Jurkat, Clone E6-1 (cell line): ENCODE results near the gene KRTAP10-5.
"Not testable (repeated sequence)": the region's sequence is repeated elsewhere in the genome, so short reads cannot be mapped to it uniquely, and the experiment has no call there.

Experiments
- DNase-seq: peaks from one replicate; pipeline ENCODE4 v3.0.0-alpha.2; 2011; ENCODE audit warnings: low read depth, low spot score
- H3K4me3 ChIP-seq: 2 replicates; pipeline ENCODE4 v1.5.1; 2011; ENCODE audit warnings: mild to moderate bottlenecking, low read length, control low read depth, moderate library complexity

Gene KRTAP10-5

DNA sequence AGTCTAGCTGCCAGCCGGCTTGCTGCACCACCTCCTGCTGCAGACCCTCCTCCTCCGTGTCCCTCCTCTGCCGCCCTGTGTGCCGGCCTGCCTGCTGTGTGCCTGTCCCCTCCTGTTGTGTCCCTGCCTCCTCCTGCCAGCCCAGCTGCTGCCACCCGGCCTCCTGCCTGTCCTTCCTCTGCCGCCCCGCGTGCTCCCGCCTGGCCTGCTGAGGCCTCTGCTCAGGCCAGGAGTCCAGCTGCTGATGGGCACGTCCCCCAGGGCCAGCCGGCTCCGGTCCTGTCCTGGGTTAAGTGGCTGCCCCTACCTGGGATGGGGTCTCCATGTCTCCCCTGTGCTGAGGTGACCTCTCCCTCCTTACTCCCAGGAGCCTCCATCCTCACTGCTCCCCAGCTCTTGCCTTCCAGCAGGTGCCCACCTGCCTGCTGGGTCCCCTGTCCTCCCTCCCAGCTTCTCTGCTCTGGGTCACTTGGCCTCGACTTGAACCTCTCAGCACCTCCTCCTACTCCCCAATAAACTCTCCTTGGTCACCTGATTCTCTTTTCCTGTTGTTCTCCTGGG is 32.3 kb upstream of the KRTAP10-5 start:
- H3K4me3 ChIP-seq = no peak overlapping the region
- DNase-seq = no peak

DNA sequence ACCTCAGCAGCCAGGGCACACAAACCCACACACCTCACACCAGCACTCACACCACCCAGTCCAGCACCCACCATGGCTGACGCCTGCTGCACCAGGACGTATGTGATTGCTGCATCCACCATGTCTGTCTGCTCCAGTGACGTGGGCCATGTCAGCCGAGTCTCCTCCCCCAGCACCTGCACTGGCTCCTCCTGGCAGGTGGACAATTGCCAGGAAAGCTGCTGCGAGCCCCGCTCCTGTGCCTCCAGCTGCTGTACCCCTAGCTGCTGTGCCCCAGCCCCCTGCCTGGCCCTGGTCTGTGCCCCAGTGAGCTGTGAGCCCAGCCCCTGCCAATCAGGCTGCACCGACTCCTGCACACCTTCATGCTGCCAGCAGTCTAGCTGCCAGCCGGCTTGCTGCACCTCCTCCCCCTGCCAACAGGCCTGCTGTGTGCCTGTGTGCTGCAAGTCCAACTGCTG is 31.7 kb upstream of the KRTAP10-5 start, which contains the start of gene KRTAP10-8:
Gene KRTAP10-8 (plus strand): TSS at position 51 of the 458 bp plus-strand sequence. CDS start 22 bp downstream, at position 73.
- no peak for DNase-seq

DNA sequence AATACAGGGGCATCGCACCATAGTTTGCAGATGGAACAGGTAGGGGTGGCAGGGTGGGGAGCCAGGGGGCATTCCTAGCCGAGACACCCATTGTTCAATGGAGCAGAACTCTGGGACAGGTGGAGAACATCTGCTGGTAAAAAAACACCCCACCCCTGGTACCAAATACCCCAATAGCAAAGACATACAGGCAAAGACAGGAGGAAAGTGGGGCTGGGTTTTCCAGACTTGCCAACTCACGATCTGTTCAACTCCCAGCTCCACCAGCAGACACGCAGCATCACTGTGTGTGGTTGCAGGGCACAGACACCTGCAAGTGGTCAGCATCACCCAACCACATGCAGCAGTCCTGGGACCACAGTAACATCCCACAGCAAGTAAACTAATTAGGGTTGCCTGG is 31.1 kb upstream of the KRTAP10-5 start:
- DNase-seq = no peak
- H3K4me3 ChIP-seq = no peak overlapping the region

More for the DNA sequence above, 31.7 kb upstream of the KRTAP10-5 start, which contains the start of gene KRTAP10-8:
- no peak within 1 kb of the TSS for H3K4me3 ChIP-seq

DNA sequence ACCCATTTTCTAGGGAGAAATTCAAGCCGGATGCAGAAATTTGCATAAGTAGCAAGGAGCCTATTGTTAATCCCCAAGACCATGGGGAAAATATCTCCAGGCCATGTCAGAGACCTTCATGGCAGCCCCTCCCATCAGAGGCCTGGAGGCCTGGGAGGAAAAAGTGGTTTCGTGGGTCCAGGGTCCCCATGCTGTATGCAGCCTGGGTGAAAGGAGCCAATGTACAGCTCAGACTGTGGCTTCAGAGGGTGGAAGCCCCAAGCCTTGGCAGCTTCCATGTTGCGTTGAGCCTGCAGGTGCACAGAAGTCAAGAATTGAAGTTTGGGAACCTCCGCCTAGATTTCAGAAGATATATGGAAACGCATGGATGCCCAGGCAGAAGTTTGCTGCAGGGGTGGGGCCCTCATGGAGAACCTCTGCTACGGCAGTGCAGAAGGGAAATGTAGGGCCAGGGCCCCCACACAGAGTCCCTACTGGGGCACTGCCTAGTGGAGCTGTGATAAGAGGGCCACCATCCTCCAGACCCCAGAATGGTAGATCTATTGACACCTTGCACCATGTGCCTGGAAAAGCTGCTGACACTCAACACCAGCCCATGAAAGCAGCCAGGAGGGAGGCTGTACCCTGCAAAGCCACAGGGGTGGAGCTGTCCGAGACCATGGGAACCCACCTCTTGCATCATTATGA is 29.9 kb upstream of the KRTAP10-5 start:
- not testable (repeated sequence) for DNase-seq, H3K4me3 ChIP-seq

DNA sequence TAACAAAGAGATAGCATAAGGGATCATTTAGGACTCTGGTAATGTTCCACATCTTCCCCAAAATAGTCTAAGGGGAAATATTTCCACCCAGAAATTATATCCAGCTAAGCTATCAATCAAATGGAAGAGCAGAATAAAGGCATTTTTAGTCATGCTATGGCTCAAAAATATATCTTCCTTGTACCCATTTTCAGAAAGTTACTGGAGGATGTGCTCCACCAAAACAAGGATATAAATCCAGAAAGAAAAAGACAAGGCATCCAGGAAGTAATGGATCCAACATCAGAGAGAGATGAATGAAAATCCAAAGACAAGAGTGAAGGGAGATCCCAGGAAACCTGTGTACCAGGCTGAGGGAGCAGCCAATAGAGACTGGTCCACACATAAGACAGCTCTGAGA is 28.8 kb upstream of the KRTAP10-5 start:
- H3K4me3 ChIP-seq = no peak overlapping the region
- no peak for DNase-seq

DNA sequence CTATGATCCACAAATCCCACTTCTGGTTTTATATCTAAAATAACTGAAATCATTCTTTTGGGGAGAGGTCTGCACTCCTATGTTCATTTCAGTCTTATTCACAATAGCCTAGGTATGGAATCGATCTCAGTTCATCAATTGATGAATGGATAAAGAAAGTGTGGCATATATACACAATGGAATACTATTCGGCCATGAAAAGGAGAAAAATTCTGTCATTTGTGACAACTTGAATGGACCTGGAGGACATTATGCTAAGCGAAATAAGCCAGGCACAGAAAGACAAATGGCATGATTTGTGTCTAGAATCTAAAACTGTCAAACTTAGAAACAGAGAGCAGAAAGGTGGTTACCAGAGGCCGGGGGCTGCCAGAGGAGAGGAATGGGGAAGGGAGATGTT is 26.1 kb upstream of the KRTAP10-5 start:
- no peak for DNase-seq
- H3K4me3 ChIP-seq = no peak overlapping the region

DNA sequence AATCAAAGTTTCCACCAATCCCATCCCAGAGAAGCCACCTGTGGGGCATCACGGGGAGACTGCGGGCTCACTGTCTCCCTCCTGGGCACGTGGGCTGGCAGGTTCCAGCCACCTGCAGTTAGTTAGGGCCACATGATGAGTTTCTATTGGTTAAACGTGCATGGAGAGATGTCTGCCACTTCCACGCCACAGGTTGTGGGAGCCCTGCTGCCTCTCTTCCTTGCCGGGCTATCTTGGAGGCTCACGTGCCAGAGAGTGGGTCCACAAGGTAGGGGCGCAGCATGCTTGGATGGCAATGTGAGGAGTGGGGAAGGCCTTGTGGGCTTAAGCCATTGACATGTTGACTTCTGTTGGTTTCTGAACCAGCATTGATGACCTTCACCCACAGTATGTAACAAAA is 23.5 kb upstream of the KRTAP10-5 start:
- no peak overlapping the region for H3K4me3 ChIP-seq
- no peak for DNase-seq

DNA sequence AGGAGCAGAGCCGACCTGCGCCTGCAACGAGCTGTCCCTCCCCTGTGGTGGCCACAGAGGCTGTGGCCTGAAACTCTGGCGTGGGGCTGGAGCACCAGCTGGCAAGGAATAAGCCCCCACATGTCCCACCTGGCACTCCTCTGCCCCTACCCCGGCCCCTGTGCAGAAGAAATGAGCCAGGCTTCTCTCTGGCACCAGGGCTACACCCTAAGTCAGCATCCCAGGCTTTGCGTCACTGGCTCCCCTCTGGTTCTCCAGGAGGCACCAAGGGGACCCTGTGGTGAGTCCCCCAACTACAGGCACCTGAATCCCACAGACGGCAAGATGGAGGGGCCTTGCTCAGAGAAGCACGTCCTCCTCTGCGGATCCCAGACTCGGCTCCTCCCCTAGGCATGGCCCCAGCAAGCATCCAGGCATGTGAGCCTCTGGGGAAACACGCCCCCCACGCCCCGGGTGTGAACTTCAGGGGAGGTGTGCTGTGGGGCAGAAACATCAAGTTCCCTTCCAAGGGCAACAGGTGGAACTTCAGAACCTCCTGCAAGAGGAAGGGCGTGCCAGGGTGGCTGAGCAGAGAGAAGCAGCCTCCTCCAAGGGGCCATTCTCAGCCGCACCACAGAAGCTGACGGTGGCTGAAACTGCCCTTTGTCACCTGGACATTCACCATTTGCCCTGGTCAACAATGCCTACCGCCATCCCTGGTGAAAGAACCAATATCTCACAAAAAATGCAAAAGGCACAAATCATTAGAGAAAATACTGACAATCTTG is 22.9 kb upstream of the KRTAP10-5 start:
- no peak overlapping the region for H3K4me3 ChIP-seq
- DNase-seq = no peak

DNA sequence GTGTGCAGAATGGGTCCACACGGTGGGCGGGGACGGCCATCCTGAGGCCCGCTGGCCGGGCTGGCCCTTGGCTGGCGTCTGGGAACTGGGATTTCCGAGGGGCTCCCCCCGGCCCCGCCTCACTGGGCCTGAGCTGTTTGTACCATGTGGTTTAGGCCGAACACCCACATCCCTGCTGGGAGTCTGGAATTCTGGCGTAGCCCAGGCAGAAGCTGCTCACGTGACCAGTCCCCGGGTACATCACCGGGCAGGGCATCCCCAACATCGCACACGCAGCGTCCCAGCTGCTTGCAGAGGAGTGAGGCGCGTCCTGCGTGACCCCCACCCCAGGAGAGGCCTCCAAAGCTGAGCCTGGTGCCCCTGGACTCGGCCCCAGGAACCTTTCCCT is 22.1 kb upstream of the KRTAP10-5 start:
- no peak overlapping the region for H3K4me3 ChIP-seq
- DNase-seq = no peak

DNA sequence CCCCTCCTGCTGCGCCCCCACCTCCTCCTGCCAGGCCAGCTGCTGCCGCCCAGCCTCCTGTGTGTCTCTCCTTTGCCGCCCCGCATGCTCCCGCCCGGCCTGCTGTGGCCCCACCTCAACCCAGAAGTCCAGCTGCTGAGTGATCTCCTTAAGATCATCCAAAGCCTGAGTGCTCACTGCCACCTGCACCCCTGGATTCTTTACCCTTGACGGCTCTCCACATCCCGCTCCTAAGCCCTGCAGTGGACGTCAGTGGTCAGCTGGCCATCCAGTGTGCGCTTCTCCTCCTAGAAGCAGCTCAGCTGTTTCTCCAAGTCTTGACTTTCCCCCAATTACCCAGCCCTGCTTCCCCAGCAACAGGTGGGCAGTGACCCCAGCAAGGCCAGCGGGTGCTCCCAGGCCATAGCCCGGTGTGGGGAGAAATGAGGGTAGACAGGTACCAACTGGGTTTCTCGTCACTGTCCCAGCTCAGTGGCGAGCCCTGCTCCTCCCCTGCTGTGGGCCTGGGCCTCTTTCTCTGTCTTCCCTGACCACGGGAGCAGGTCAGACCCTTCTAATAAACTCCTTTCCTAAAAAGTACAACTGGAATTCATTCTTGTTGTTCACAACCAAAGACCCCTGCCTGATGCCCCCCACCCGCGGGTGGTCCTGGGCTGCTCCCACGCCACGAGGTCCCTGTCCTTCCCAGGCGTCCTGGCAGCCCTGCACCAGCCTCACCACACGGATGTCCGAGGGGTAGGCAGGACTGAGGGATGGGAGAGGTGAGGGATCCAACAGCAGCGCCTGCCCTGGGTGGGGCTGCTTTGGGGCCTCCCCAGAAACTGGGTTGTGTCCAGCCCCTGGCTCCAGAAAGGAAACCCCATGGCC is 21.4 kb upstream of the KRTAP10-5 start:
- no peak for DNase-seq
- H3K4me3 ChIP-seq = no peak overlapping the region

DNA sequence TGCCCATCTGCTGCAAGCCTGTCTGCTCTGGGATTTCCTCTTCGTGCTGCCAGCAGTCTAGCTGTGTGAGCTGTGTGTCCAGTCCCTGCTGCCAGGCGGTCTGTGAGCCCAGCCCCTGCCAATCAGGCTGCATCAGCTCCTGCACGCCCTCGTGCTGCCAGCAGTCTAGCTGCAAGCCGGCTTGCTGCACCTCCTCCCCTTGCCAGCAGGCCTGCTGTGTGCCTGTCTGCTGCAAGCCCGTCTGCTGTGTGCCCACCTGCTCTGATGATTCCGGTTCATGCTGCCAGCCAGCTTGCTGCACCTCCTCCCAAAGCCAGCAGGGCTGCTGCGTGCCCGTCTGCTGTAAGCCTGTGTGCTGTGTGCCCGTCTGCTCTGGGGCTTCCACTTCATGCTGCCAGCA is 20.7 kb upstream of the KRTAP10-5 start:
- not testable (repeated sequence) for H3K4me3 ChIP-seq, DNase-seq

DNA sequence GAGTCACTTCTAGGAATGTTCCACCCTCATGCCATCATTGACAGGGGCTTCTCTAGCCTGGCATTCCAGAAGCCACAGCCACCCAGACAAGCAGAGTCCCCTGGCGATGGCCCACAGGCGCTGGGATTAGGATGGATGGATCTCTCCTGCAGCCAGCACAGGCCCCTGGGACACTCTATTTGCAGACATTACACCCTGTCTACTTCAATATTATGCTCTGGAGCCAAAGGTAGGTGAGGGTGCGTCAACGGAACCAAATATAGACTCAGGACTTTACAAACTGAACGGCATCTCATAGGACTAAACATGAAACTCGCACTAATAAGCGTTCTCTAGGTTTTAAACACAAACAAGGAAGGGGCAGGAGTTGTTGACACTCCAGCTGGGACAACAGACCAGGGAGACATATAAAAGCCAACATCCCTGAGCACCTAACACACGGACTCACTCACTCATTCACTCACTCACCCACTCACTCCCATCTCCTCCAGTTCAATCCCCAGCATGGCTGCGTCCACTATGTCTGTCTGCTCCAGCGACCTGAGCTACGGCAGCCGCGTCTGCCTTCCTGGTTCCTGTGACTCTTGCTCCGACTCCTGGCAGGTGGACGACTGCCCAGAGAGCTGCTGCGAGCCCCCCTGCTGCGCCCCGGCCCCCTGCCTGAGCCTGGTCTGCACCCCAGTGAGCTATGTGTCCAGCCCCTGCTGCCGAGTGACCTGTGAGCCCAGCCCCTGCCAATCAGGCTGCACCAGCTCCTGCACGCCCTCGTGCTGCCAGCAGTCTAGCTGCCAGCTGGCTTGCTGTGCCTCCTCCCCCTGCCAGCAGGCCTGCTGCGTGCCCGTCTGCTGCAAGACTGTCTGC is 19.9 kb upstream of the KRTAP10-5 start, which contains the start of gene KRTAP10-7:
Gene KRTAP10-7 (plus strand): TSS at position 480 of the 861 bp plus-strand sequence. CDS start 25 bp downstream, at position 505.
- H3K4me3 ChIP-seq, DNase-seq: not testable (repeated sequence)

DNA sequence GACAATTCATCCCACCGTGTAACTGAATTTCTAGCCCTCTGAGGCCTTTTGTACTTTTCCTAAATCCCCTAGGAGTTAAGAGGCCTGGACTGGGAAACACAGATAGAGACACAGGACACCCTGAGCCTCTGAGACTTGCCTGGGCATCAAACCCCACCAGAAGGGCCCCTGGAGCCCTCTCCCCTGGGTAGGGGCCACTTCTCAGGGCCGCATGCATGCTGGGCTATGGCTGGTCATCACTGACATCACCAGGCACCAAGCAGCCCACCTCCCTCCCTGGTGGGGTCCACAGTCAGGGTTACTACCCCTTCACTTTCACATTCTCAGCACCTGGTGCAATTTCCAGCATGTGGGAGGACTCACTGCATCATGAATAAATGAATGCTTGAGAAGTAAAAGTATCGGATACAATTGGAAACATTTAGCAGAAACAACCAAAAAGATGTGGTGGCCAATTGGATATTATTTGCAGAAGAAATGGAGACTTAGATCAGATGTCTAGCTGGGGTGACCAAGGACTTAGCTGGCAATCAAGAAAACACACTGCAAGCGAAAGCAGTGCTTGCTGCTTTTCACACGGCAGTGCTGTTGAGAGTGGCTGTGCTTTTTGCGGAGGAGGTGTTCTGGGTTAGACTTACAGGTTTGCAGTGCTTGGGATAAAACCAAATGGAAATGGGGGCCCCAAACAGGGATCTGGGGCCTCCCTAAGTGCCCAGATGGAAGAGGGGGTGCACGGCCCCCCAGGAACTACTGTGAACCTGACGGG is 19.0 kb upstream of the KRTAP10-5 start:
- DNase-seq = no peak
- no peak overlapping the region for H3K4me3 ChIP-seq

DNA sequence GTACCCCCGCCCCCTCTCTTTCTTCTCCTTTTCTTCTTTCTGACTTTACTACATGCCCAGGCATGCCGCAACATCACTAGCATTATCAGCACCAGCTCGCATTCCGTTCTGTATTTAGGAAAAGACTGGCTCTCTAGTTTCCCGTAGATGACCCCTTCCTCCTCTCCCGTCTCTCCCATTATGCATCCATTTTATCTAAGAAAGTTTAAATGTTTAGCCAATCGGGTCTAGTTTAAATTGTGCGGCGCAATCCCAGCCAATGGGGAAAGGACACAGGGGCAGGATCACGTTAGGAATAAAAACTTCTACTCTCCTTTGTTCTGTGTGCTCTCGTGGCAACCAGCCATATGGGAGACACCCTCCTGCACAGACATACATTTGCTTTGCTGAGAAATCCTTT is 17.7 kb upstream of the KRTAP10-5 start:
- H3K4me3 ChIP-seq = no peak overlapping the region
- DNase-seq = no peak

DNA sequence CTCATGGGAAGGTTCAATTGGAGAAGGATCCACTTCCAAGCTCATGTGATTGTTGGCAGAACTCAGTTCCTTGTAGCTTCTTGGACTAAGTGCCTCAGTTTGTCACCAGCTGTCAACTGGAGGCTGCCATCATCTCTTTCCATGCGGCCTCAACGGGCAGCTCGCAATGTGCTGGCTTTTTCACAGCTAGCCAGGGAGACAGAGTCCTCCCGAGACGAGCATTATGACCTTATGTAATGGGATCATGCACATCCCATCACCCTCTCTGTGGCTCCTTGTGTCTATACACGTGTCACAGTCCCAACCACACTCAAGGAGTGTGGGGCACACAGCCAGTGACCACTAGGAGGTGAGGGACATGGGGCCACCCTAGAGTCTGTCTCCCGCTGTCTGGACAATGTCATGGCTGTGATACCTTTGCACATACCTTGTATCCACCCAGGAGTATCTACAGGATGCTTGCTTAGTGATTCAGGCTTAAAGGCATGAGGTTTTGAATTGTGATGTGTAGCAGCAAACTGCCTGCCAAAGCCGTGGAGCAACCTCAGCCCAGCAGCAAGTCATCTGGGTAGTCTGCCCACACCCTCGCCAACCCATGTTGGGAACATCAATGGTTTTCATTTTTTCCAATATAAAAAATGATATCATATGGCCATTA is 15.8 kb upstream of the KRTAP10-5 start:
- DNase-seq = no peak
- H3K4me3 ChIP-seq = no peak overlapping the region

DNA sequence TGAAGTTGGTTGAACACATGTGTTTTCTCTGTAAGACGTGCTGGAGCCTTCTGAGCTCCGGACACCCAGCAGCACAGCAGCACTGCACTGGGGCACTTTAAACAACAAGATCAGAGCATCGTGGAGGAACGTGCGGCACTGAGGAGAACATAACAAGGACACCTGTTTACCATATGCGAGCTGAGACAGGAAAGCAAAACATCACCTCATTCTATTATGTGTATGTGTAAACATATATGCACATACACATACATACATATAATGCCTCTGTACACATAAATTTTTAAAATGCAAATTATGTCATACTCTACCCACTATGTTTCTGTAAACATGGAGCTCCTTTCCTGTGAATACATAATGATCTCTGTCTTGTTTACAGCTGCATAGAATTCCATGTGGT is 15.1 kb upstream of the KRTAP10-5 start:
- no peak for DNase-seq
- H3K4me3 ChIP-seq = no peak overlapping the region

DNA sequence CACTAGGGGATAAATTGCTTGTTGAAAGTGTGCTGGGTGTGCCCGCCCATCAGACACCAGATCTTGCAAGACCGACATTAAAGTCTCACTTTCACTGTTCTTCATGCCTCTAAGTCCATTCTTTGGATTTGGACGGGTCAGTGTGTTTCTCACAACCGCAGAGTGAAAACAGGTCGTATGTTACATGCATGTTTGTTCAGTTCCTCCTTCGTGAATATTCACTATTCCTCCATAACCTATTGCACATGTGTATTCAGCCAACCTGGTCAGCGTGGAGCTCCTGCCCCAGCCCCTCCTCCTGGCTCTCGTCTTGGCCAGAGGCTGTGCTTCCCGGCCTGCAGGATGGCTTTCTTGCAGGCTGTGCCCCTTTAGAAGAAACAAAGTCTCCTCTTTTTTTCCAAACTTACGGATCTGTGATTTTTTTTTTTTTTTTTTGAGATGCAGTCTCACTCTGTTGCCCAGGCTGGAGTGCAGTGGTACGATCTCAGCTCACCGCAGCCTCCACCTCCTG is 14.1 kb upstream of the KRTAP10-5 start:
- H3K4me3 ChIP-seq = no peak overlapping the region
- DNase-seq = no peak
